C4-2B (cell line): ENCODE results near the gene TMEM201.
"Not testable (repeated sequence)": the region's sequence is repeated elsewhere in the genome, so short reads cannot be mapped to it uniquely, and the experiment has no call there.

Experiments
- H3K27ac ChIP-seq: fragments of 450-650 bp; 2 replicates; pipeline ENCODE4 v1.5.1; 2017
- ZFX ChIP-seq: fragments of 450-650 bp; IDR thresholded peaks from 2 replicates; pipeline ENCODE4 v1.6.1; 2017
- TF ChIP-seq, protein P1 (sequence below): fragments of 450-650 bp; conservative IDR thresholded peaks from 2 replicates; pipeline ENCODE4 v1.5.1; 2017; ENCODE audit warnings: mild to moderate bottlenecking

Gene TMEM201

DNA sequence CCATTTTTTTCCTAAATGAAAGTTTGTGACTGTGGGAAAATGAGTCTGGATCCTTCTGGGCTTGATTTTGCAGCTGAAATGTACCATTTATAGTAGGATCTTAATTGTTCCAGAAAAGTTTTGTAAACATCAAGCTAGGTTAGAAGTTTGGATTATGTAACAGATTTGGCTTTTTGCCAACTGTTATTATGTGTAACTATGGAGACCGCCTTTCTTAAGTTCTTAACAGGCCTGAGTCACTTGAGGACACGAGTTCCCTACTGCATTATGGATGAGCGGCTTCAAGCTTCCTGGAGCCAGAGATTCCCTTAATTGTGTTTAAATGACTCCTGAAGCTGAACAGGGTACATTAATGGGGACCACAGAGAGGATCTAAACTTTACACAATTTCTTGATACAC lies 27.3 kb upstream of the TMEM201 start:
- no peak for TF ChIP-seq ZFX
- TF ChIP-seq, protein P1, sequence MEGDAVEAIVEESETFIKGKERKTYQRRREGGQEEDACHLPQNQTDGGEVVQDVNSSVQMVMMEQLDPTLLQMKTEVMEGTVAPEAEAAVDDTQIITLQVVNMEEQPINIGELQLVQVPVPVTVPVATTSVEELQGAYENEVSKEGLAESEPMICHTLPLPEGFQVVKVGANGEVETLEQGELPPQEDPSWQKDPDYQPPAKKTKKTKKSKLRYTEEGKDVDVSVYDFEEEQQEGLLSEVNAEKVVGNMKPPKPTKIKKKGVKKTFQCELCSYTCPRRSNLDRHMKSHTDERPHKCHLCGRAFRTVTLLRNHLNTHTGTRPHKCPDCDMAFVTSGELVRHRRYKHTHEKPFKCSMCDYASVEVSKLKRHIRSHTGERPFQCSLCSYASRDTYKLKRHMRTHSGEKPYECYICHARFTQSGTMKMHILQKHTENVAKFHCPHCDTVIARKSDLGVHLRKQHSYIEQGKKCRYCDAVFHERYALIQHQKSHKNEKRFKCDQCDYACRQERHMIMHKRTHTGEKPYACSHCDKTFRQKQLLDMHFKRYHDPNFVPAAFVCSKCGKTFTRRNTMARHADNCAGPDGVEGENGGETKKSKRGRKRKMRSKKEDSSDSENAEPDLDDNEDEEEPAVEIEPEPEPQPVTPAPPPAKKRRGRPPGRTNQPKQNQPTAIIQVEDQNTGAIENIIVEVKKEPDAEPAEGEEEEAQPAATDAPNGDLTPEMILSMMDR: no peak
- peak overlapping the region; percentile 78 for H3K27ac ChIP-seq

GRCh38 chr1:9569267-9569666 lies 19.4 kb upstream of the TMEM201 start:
- no peak overlapping the region for H3K27ac ChIP-seq
- TF ChIP-seq ZFX: no peak

DNA sequence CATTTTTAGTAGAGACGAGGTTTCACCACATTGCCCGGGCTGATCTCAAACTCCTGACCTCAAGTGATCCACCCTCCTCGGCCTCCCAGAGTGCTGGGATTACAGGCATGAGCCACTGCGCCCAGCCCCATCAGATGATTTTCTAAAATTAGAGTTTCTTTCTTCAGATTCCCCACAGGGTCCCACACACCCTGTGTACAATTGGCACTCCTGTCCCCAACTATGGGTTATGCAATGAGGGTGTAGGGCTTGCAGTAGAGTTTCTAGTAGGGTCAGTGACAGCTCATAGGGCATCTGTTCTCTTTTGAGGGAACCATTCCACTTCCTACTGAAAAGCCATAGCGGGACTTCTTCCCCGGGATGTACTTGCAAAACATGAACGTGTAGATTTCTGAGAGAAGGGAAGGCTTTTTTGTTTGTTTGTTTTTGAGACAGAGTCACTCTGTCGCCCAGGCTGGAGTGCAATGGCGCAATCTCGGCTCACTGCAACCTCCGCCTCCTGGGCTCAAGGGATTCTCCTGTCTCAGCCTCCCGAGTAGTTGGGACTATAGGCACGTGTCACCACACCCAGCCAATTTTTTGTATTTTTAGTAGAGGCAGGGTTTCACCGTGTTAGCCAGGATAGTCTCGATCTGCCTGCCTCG lies 17.7 kb upstream of the TMEM201 start:
- not testable (repeated sequence) for H3K27ac ChIP-seq

DNA sequence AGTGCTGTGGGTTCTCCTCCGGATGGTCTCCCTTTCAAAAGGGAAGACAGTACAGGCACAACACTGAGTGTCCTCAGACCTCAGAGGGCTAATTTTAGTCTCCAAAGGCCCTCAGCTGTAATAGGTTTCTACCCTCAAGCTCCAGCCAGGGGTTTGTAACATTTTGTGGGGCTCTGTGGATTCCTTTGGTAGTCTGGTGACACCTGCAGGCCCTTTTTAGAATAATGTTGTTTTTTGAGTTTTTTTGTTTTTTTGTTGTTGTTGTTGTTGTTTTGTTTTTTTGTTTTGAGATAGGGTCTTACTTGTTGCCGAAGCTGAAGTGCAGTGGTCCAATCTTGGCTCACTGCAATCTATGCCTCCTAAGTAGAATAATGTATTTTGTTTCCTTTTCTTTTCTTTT lies 15.0 kb upstream of the TMEM201 start:
- H3K27ac ChIP-seq: no peak overlapping the region
- no peak for TF ChIP-seq ZFX
- TF ChIP-seq, protein P1: peak; percentile 26

GRCh38 chr1:9575486-9575885 lies 13.2 kb upstream of the TMEM201 start:
- TF ChIP-seq, protein P1: no peak
- TF ChIP-seq ZFX: no peak
- H3K27ac ChIP-seq: no peak overlapping the region

DNA sequence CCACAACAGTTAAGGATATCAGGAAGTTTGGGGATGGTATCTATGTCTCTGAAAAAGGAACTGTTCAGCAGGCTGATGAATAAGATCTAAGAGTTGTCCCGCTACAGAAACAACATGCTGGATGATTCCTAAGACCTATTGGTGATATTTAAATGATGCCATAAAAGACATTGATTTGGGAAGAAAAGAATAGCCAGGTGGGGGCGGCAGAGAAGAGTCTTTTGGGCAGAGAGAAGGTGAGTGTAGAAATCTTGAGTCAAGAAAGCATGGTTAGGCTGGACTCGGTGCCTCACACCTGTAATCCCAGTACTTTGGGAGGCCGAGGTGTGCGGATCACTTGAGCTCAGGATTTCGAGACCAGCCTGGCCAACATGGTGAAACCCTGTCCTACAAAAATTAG lies 11.8 kb upstream of the TMEM201 start:
- H3K27ac ChIP-seq: no peak overlapping the region
- TF ChIP-seq, protein P1: no peak
- TF ChIP-seq ZFX: no peak

DNA sequence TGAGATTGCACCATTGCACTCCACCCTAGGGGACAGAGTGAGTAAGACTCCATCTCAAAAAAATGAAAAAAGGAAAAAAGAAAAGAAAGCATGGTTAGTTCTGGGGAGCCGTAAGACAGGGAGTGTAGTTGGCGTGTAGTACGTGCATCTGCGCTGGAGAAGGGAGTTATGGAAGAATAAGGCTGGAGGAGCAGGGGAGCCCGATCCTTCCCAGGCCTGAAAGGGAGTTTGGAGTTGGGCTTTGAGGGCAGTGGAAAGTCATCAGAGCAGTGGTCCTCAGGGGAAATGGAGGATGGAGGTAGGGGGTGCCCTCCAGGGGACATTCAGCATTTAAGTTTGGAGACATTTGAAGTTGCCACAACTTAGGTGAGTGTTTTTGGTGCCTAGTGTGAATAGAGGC lies 11.3 kb upstream of the TMEM201 start:
- H3K27ac ChIP-seq: no peak overlapping the region
- TF ChIP-seq, protein P1: no peak
- no peak for TF ChIP-seq ZFX

- TF ChIP-seq, protein P1: no peak
- TF ChIP-seq ZFX: no peak
- H3K27ac ChIP-seq: no peak overlapping the region
Observed at GRCh38 chr1:9580942-9581341, 7.8 kb upstream of the TMEM201 start.
